Suprapubic skin (tissue), 4 donors: ENCODE data around the gene DBH. TPM values are rescaled to one million over a fixed set of nuclear protein-coding genes. Genes with fewer than 3 reads are reported as not detected.

Experiments used
- DNase-seq, 2 donors: peaks; one replicate each; pipeline ENCODE4 v3.0.0-alpha.2; 2019; ENCODE audit warnings: low spot score in 2 of 2
- H3K27ac ChIP-seq: fragments of 200-600 bp; sonication (generic); one replicate; pipeline ENCODE4 v1.5.1; 2019
- H3K27me3 ChIP-seq: fragments of 200-600 bp; sonication (generic); one replicate; pipeline ENCODE4 v1.5.1; 2019
- H3K36me3 ChIP-seq: fragments of 200-600 bp; sonication (generic); one replicate; pipeline ENCODE4 v1.5.1; 2019
- H3K4me1 ChIP-seq: fragments of 200-600 bp; sonication (generic); one replicate; pipeline ENCODE4 v1.5.1; 2019
- H3K4me3 ChIP-seq: fragments of 200-600 bp; sonication (generic); one replicate; pipeline ENCODE4 v1.5.1; 2019; ENCODE audit warnings: mild to moderate bottlenecking
- H3K9me3 ChIP-seq: fragments of 200-600 bp; sonication (generic); one replicate; pipeline ENCODE4 v1.5.1; 2019
- EP300 ChIP-seq: sonication (generic); formaldehyde crosslinking; IDR thresholded peaks from one replicate; pipeline ENCODE4 v1.6.1; 2017; ENCODE audit warnings: antibody characterized with exemption
- POLR2A ChIP-seq, 2 donors: fragments of 450-650 bp; IDR thresholded peaks; one replicate each; pipeline ENCODE4 v1.6.1; 2017; ENCODE audit warnings: antibody characterized with exemption in 2 of 2, mild to moderate bottlenecking in 2 of 2, moderate library complexity in 2 of 2
- POLR2AphosphoS5 ChIP-seq, 3 donors: sonication (generic); formaldehyde crosslinking; IDR thresholded peaks; one replicate each; pipeline ENCODE4 v1.6.1; 2017; ENCODE audit warnings: antibody characterized with exemption in 3 of 3
- WGBS: methylation state at CpG from one replicate; pipeline ENCODE4 v1.1.5; 2018; 5-methylcytosine and 5-hydroxymethylcytosine counted together
- total RNA-seq, 4 donors: library from RNA; depleted of rRNA; stranded (reverse); fragments of >200 nt; gene quantifications; one replicate each; pipeline ENCODE4 v1.1.0, GENCODE V29; 2016
- TF ChIP-seq, protein P1 (sequence below), 2 donors: fragments of 200-600 bp in 1 of 2; fragments of 450-650 bp in 1 of 2; sonication (generic) in 1 of 2; IDR thresholded peaks; one replicate each; pipeline ENCODE4 v1.5.1; 2016 to 2019; ENCODE audit warnings: antibody characterized with exemption in 2 of 2, mild to moderate bottlenecking in 1 of 2, moderate library complexity in 1 of 2

Gene DBH
- total RNA-seq, 4 donors from 2014 or later: not detected

DNA sequence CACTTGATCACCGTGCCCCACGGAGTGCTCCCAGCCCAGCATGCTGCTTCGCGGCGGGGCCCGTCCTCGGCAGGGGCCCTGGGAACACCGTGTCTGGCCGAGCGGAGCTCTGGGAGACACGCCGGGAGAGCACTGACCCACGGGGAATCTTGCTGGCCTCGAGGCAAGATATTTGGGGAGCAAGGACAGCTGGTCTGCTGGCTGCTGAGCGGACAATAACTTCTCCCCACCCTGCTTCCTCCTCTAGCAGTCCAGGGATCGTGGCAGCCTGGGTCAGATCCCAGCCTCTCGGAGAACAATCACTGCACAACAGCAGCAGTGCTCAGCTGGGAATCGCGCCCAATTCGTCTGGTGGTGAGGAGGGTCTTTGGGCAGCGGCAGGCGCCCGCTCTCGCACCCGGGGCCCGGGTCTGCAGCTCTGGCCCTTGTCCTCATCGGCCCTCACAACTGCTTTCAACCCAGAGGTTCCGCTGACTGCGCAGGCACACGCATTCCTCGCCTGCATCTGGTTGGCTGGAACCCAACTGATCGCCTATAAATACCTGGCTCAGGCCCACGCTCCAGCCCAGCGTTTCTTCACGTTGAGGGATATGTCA lies 43.4 kb downstream of the DBH start:
- Histone ChIP-seq H3K27ac (no peak overlapping the region), H3K9me3 (no peaks in the 10 kb centered on the region), H3K4me3 (no peak overlapping the region), H3K27me3 (no peaks in the 10 kb centered on the region), H3K36me3 (no peaks in the 10 kb centered on the region), H3K4me1 (peaks cover 16% of the 10 kb centered on the region)
- TF ChIP-seq POLR2A (IDR thresholded peaks at IDR 0.05): no peak
- TF ChIP-seq, protein P1, sequence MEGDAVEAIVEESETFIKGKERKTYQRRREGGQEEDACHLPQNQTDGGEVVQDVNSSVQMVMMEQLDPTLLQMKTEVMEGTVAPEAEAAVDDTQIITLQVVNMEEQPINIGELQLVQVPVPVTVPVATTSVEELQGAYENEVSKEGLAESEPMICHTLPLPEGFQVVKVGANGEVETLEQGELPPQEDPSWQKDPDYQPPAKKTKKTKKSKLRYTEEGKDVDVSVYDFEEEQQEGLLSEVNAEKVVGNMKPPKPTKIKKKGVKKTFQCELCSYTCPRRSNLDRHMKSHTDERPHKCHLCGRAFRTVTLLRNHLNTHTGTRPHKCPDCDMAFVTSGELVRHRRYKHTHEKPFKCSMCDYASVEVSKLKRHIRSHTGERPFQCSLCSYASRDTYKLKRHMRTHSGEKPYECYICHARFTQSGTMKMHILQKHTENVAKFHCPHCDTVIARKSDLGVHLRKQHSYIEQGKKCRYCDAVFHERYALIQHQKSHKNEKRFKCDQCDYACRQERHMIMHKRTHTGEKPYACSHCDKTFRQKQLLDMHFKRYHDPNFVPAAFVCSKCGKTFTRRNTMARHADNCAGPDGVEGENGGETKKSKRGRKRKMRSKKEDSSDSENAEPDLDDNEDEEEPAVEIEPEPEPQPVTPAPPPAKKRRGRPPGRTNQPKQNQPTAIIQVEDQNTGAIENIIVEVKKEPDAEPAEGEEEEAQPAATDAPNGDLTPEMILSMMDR (IDR thresholded peaks at IDR 0.05): no peak
- TF ChIP-seq POLR2AphosphoS5 (IDR thresholded peaks at IDR 0.05): no peak
- TF ChIP-seq EP300: no peak
- no peak for DNase-seq
- WGBS: 77% methylated on average over 34 of the region's 35 CpGs

DNA sequence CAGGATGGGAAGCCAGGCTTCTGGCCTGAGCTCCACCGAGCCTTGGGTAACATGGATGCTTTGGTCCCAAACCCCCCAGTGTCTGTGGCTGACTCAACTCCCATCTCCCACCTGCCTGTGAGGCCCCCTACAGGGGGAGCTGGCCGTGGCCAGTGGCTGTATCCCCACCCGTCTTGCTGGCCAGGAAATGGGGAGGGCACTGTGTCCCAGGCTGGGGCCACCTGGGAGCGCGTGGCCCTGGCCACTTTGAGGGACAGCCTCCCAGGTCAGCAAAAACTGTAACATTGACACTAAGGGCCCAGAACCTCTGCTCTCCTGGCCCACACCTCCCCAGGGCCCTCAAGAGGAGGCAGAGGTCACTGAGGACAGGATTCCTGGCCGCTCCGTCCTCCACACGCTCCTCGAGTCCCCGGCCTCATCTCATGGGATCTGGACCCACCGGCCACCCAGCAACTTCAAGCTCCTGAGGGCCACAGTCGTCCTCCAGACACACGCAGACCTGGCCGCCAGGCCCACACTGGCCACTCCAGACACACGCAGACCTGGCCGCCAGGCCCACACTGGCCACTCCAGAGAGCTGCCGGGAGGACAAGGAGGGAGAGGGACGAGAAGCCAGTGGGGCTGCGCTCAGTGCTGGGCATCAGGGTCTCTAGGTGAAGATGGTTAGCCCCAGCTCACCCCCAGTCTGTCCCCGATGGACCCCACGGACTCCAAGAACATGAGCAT lies 44.2 kb downstream of the DBH start:
- WGBS: 81% methylated on average over 4 of the region's 21 CpGs
- Histone ChIP-seq H3K27me3 (no peaks in the 10 kb centered on the region), H3K36me3 (no peaks in the 10 kb centered on the region), H3K27ac (no peak overlapping the region), H3K4me1 (peaks cover 16% of the 10 kb centered on the region), H3K4me3 (no peak overlapping the region), H3K9me3 (no peaks in the 10 kb centered on the region)
- TF ChIP-seq, protein P1 (IDR thresholded peaks at IDR 0.05): no peak
- no peak for TF ChIP-seq EP300
- no peak for TF ChIP-seq POLR2AphosphoS5 (IDR thresholded peaks at IDR 0.05)
- TF ChIP-seq POLR2A (IDR thresholded peaks at IDR 0.05): no peak
- DNase-seq: no peak

DNA sequence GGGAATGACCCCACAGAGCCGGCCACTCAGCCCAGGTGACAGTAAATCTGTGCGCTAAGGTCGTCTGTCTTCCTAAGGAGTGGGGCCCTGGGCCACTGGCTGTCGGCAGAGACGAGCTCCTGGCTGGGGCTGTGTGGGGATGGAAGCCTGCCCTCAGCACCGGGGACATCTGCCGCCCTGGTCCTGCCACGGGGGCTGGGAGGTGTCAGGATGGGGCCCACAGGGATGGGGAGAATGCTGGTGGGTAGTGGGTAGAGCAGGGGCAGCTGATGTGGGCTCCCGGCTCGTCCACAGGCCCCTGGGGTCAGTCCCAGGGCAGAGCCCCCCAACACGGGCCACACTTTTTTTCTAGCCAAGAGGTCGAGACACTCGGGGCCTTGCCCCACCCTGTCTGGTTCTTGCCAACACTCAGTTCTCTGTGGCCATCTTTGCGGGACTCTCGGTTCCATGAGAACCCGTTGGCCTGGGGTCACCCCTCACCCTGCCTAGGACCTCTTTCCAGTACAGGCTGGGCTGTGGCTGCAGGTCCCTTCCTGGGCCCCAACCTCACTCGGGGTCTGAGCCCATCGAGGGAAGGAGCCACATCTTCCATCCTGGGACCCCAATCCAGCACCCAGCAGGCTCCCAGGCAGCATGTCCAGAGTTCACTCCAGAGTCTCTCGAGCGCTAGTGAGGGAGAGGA lies 45.0 kb downstream of the DBH start:
- Histone ChIP-seq H3K36me3 (no peaks in the 10 kb centered on the region), H3K27ac (no peak overlapping the region), H3K4me1 (peaks cover 16% of the 10 kb centered on the region), H3K9me3 (no peaks in the 10 kb centered on the region), H3K27me3 (no peaks in the 10 kb centered on the region), H3K4me3 (no peak overlapping the region)
- DNase-seq: no peak
- TF ChIP-seq POLR2A (IDR thresholded peaks at IDR 0.05) (no peak), POLR2AphosphoS5 (IDR thresholded peaks at IDR 0.05) (no peak), EP300 (no peak)
- TF ChIP-seq, protein P1 (IDR thresholded peaks at IDR 0.05): no peak
- WGBS: 90% methylated on average over 4 of the region's 20 CpGs

DNA sequence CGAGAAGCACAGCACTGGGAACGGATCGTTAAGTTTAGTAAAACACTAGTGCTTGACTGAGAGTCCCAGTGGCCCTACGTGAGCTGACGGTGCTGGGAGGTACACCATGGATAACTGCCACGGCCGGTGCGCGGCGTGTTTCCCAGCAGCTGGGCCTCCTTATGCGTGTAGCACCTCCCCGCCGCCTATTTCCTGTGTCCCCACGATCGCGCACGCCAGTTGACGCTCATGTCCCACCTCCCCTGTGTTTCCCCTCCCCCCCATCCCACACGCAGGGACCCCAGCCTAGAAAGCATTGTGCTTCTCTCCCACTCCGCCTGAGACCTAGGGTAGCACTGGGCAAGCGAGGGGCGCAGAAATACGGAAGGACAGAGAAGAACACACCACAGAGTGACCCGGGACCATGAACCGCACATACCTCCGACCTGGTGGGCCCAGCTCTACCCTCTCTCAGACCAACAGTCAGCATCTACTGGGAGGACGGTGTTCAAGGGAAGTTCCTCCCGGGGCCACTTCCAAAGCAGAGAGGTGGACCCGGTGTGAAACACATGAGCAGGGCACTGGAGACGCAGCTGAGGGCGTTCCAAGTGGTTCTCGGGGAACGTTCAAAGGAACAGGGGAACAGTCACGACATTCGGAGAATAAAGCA lies 45.6 kb downstream of the DBH start:
- Histone ChIP-seq H3K27ac (no peak overlapping the region), H3K9me3 (no peaks in the 10 kb centered on the region), H3K4me1 (peaks cover 16% of the 10 kb centered on the region), H3K27me3 (no peaks in the 10 kb centered on the region), H3K4me3 (no peak overlapping the region), H3K36me3 (no peaks in the 10 kb centered on the region)
- WGBS: 98% methylated on average over 22 of the region's 35 CpGs
- DNase-seq: no peak
- no peak for TF ChIP-seq POLR2A (IDR thresholded peaks at IDR 0.05)

DNA sequence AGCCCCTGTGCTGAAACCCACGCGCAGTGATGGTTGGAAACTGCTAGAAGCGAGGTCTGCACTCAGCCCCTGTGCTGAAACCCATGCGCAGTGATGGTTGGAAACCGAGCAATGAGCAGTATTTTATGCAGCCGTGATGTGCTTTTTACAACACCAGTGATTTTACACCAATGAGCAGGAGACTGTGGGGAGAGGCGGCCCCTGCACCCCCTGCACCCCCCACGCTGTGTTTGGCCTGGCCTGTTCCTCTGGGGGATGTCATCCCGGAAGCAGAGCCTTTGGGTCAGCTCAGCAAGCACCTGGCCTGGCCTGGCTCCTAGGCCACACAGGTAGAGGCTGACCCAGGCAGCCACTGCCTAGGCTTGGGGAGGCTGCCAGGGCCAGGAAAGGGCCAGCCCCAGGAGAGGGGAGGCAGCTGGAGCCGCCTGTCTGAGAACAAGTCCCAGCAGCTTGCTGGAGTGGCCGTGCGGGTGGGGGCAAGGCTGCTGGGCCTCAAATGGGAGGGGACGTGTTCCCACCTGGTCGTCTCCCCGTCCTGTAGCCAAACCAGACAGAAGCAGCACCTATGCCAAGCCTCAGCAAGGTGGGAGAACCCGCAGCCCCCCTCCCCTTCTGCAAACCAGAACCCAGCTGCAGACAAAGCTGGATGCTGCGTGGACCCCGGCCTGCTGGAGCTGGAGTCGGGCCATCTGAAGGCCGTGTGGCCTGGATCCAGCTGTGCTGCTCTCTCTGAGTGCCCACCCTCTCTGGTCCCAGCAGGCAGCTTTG lies 46.8 kb downstream of the DBH start:
- Histone ChIP-seq H3K36me3 (no peaks in the 10 kb centered on the region), H3K4me3 (no peak overlapping the region), H3K9me3 (no peaks in the 10 kb centered on the region), H3K4me1 (peaks cover 16% of the 10 kb centered on the region), H3K27ac (no peak overlapping the region), H3K27me3 (no peaks in the 10 kb centered on the region)
- 93% methylated on average over 9 of the region's 20 CpGs for WGBS
- TF ChIP-seq, protein P1 (IDR thresholded peaks at IDR 0.05): no peak
- no peak for TF ChIP-seq EP300
- TF ChIP-seq POLR2A (IDR thresholded peaks at IDR 0.05): no peak
- no peak for TF ChIP-seq POLR2AphosphoS5 (IDR thresholded peaks at IDR 0.05)
- no peak for DNase-seq
